Mesenteric fat pad (tissue), 1 donor: ENCODE measurements around the gene ABCC6. TPM values are rescaled to one million over a fixed set of nuclear protein-coding genes. Genes with fewer than 3 reads are reported as not detected.
"Not testable (repeated sequence)": the region's sequence is repeated elsewhere in the genome, so short reads cannot be mapped to it uniquely, and the experiment has no call there.

Experiments used
- DNase-seq: peaks from one replicate; pipeline ENCODE4 v3.0.0-alpha.2; 2020; ENCODE audit warnings: low spot score
- long read RNA-seq: library from polyadenylated mRNA; unstranded; transcript quantifications from one replicate; pipeline ENCODE4 v2.0.0, GENCODE V29; 2020
- total RNA-seq: library from RNA; stranded (reverse); fragmentation: NEBNext Ultra II Directional; extraction: Animal tissue kit (Norgen Biotek cat#: 25700); gene quantifications from one replicate; pipeline ENCODE4 v1.2.1, GENCODE V29; 2021
- donor health status: DM: yes; HTN: yes; CAD: no.

ABCC6 gene
- total RNA-seq: 6.9 TPM
- long read RNA-seq, partial matches to known transcripts: 2 of 7 reads
- long read RNA-seq, other reads (novel, unspliced or antisense): 4 of 7 reads

- DNase-seq: not testable (repeated sequence)
Measured at GRCh38 chr16:16222850-16223661, at the start of gene ABCC6. TSS of gene ABCC6 (minus strand) at chr16:16223494. CDS start at chr16:16223434, 60 bp downstream.

- not testable (repeated sequence) for DNase-seq
Measured at GRCh38 chr16:16272573-16273221, 49.4 kb upstream of the ABCC6 start.

- DNase-seq: not testable (repeated sequence)
Measured at GRCh38 chr16:16271658-16272057, 48.4 kb upstream of the ABCC6 start.

- DNase-seq: not testable (repeated sequence)
Measured at GRCh38 chr16:16268185-16268808, 45.0 kb upstream of the ABCC6 start.

- not testable (repeated sequence) for DNase-seq
Measured at GRCh38 chr16:16267708-16268107, 44.4 kb upstream of the ABCC6 start.

GRCh38 chr16:16265044-16265443 lies 41.8 kb upstream of the ABCC6 start:
- not testable (repeated sequence) for DNase-seq

- DNase-seq: not testable (repeated sequence)
Measured at GRCh38 chr16:16263947-16264346, 40.7 kb upstream of the ABCC6 start.

GRCh38 chr16:16262954-16263555 lies 39.8 kb upstream of the ABCC6 start:
- DNase-seq: not testable (repeated sequence)

- not testable (repeated sequence) for DNase-seq
Measured at GRCh38 chr16:16259971-16260370, 36.7 kb upstream of the ABCC6 start.

GRCh38 chr16:16258822-16259221 lies 35.5 kb upstream of the ABCC6 start:
- DNase-seq: not testable (repeated sequence)

GRCh38 chr16:16257301-16257923 lies 34.1 kb upstream of the ABCC6 start:
- DNase-seq: not testable (repeated sequence)

GRCh38 chr16:16252377-16252776 lies 29.1 kb upstream of the ABCC6 start:
- not testable (repeated sequence) for DNase-seq

GRCh38 chr16:16249621-16250330 lies 26.5 kb upstream of the ABCC6 start:
- DNase-seq: not testable (repeated sequence)

- DNase-seq: not testable (repeated sequence)
Measured at GRCh38 chr16:16247439-16247838, 24.1 kb upstream of the ABCC6 start.

- DNase-seq: not testable (repeated sequence)
Measured at GRCh38 chr16:16246578-16247262, 23.4 kb upstream of the ABCC6 start.

GRCh38 chr16:16243886-16244285 lies 20.6 kb upstream of the ABCC6 start:
- not testable (repeated sequence) for DNase-seq

GRCh38 chr16:16240667-16241066 lies 17.4 kb upstream of the ABCC6 start:
- DNase-seq: not testable (repeated sequence)

GRCh38 chr16:16237738-16238137 lies 14.4 kb upstream of the ABCC6 start:
- not testable (repeated sequence) for DNase-seq

GRCh38 chr16:16237071-16237470 lies 13.8 kb upstream of the ABCC6 start:
- DNase-seq: not testable (repeated sequence)

GRCh38 chr16:16232692-16233061 lies 9.4 kb upstream of the ABCC6 start:
- not testable (repeated sequence) for DNase-seq
